ENCODE measurements around the gene PRR33.

DNA sequence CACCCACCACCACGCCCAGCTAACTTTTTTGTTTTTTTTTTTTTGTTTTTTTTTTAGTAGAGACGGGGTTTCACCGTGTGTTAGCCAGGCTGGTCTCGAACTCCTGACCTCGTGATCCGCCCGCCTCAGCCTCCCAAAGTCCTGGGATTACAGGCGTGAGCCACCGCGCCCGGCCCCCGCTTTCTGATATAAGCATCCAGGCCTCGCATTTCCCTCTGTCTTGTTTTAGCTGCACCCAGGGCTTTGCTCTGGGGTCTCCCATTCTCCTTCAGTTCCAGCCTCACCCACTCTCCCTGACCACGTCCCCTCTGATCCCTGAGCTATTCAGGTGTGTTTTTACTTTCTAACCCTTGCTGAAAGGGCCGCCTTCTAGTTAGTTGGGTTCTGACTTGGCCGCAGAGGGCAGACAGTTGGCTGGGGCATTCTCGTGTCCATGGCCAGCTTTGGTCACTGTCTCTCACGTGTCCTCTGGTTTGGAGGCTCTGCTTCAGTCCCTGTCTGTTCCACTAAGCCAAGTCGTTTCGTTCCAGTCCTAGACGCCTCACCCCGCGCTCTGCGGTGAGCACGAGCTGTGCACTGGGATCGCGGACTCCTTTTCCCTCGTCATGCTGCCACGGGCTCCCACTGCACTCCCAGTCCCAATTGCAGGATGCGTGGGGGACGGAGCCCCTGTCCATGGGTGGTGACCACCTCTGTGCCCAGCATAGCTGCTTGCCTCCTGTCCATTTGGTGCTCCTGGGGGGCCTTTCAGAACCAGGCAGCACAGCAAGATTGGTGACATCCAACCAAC, 21.8 kb upstream of the PRR33 start:
- TF ChIP-seq POLR2A (IDR thresholded peaks at IDR 0.05; ENCODE audit: low read depth, low read length): no peak
- TF ChIP-seq POLR2AphosphoS5 (IDR thresholded peaks at IDR 0.05; ENCODE audit: low read depth, low read length): no peak
